Thyroid gland (tissue), 4 donors: ENCODE results near the gene NEK2. TPM values are rescaled to one million over a fixed set of nuclear protein-coding genes. Genes with fewer than 3 reads are reported as not detected.

Source experiments
- DNase-seq, 2 donors: peaks; one replicate each; pipeline ENCODE4 v3.0.0-alpha.2; 2019
- H3K27ac ChIP-seq, 3 donors: fragments of 200-600 bp; sonication (generic); 1 replicate in 2 of 3; 2 replicates in 1 of 3; pipeline ENCODE4 v1.5.1; 2016 to 2019; ENCODE audit warnings: mild to moderate bottlenecking in 1 of 3, moderate library complexity in 1 of 3
- H3K27me3 ChIP-seq: fragments of 200-600 bp; sonication (generic); one replicate; pipeline ENCODE4 v1.5.1; 2019
- H3K36me3 ChIP-seq, 2 donors: fragments of 200-600 bp; sonication (generic); one replicate each; pipeline ENCODE4 v1.5.1; 2016 to 2019
- H3K4me1 ChIP-seq, 2 donors: fragments of 200-600 bp; sonication (generic); one replicate each; pipeline ENCODE4 v1.5.1; 2017 to 2019
- H3K4me3 ChIP-seq, 3 donors: fragments of 200-600 bp; sonication (generic); replicated peaks in 1 of 3; 1 replicate in 2 of 3; 2 replicates in 1 of 3; pipeline ENCODE4 v1.5.1; 2016; ENCODE audit warnings: mild to moderate bottlenecking in 1 of 3
- H3K9me3 ChIP-seq: fragments of 200-600 bp; sonication (generic); one replicate; pipeline ENCODE4 v1.5.1; 2017
- POLR2A ChIP-seq, 2 donors: fragments of 450-650 bp; IDR thresholded peaks; one replicate each; pipeline ENCODE4 v1.6.1; 2017; ENCODE audit warnings: antibody characterized with exemption in 2 of 2, mild to moderate bottlenecking in 2 of 2, moderate library complexity in 1 of 2
- WGBS, 2 donors: methylation state at CpG; one replicate each; pipeline ENCODE4 v1.1.5; 2017; 5-methylcytosine and 5-hydroxymethylcytosine counted together
- intact Hi-C: fragments of 100-400 bp; cut with DNase I; formaldehyde crosslinking; loops from one replicate; pipeline ENCODE4 v1.15.1; 2023
- total RNA-seq, 4 donors: library from RNA; depleted of rRNA; stranded (reverse); fragments of >200 nt; gene quantifications; one replicate each; pipeline ENCODE4 v1.2.3, GENCODE V29; 2016
- TF ChIP-seq, protein P1 (sequence below), 6 experiments: fragments of 200-600 bp in 3 of 6; fragments of 450-650 bp in 3 of 6; sonication (generic) in 3 of 6; IDR thresholded peaks; one replicate each; pipeline ENCODE4 v1.5.1; 2016 to 2019; ENCODE audit warnings: antibody characterized with exemption in 6 of 6, mild to moderate bottlenecking in 2 of 6, inconsistent platforms in 1 of 6, moderate library complexity in 1 of 6

Gene NEK2
- total RNA-seq, 4 donors from 2014 or later: 0.11 to 2.4 (median 0.40) TPM; not detected in 1

DNA sequence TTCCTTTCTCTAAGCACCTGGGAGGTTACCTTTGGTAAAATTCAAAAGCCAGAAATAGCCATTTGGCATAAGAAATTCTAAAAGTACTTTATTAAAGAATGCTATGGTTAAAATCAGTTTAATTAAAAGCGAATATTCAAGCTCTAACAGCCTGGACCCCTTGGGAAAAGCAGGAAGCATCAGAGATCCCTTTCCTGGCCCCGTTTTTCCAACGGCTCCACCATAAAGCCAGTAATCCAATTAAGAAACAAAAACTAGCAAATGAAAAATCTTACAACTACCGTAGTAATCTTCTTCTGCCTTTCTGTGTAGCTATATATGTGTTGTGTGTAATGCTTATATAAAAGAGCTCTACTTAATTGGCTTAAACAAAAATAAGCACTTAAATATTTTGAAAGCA is 33.5 kb upstream of the NEK2 start:
- TF ChIP-seq, protein P1, sequence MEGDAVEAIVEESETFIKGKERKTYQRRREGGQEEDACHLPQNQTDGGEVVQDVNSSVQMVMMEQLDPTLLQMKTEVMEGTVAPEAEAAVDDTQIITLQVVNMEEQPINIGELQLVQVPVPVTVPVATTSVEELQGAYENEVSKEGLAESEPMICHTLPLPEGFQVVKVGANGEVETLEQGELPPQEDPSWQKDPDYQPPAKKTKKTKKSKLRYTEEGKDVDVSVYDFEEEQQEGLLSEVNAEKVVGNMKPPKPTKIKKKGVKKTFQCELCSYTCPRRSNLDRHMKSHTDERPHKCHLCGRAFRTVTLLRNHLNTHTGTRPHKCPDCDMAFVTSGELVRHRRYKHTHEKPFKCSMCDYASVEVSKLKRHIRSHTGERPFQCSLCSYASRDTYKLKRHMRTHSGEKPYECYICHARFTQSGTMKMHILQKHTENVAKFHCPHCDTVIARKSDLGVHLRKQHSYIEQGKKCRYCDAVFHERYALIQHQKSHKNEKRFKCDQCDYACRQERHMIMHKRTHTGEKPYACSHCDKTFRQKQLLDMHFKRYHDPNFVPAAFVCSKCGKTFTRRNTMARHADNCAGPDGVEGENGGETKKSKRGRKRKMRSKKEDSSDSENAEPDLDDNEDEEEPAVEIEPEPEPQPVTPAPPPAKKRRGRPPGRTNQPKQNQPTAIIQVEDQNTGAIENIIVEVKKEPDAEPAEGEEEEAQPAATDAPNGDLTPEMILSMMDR (IDR thresholded peaks at IDR 0.05): no peak
- no peak for TF ChIP-seq POLR2A (IDR thresholded peaks at IDR 0.05)
- H3K4me3 ChIP-seq: no peak overlapping the region
- no peaks in the 10 kb centered on the region for H3K36me3 ChIP-seq
- 80 to 87% methylated on average over 4 of the region's 4 CpGs for WGBS, 2 donors
- H3K9me3 ChIP-seq: no peaks in the 10 kb centered on the region
- intact Hi-C loops: no loop called here
- DNase-seq: no peak
- no peaks in the 10 kb centered on the region for H3K27me3 ChIP-seq
- peaks cover 0 to 19% of the 10 kb centered on the region in 2 donors for H3K4me1 ChIP-seq
- no peak overlapping the region for H3K27ac ChIP-seq

DNA sequence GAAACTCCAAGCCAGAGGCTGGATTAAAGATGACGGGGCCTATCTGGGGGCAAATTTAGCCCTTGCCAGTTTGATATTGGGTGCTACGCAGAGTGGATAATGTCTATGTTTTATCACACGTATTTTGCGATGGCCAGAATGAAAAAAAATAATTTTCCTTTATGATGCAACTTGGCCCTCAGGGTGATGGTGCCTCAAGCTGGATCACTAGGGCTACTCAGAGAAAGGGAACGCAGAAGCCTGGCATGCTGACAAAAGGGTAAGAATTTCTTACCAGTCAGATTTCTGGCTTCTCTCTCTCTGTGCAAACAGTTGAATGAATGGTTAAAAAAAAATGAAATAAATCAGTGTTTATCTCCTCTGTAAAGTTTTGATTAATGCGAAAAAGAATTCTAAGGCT is 32.6 kb upstream of the NEK2 start:
- Histone ChIP-seq H3K27me3 (no peaks in the 10 kb centered on the region), H3K4me3 (no peak overlapping the region), H3K36me3 (no peaks in the 10 kb centered on the region), H3K27ac (no peak overlapping the region), H3K9me3 (no peaks in the 10 kb centered on the region), H3K4me1 (peaks cover 0 to 28% of the 10 kb centered on the region in 2 donors)
- WGBS, 2 donors: 96 to 97% methylated on average over 6 of the region's 6 CpGs
- TF ChIP-seq POLR2A (IDR thresholded peaks at IDR 0.05): no peak
- TF ChIP-seq, protein P1 (IDR thresholded peaks at IDR 0.05): no peak
- intact Hi-C loops: no loop called here
- DNase-seq: no peak

DNA sequence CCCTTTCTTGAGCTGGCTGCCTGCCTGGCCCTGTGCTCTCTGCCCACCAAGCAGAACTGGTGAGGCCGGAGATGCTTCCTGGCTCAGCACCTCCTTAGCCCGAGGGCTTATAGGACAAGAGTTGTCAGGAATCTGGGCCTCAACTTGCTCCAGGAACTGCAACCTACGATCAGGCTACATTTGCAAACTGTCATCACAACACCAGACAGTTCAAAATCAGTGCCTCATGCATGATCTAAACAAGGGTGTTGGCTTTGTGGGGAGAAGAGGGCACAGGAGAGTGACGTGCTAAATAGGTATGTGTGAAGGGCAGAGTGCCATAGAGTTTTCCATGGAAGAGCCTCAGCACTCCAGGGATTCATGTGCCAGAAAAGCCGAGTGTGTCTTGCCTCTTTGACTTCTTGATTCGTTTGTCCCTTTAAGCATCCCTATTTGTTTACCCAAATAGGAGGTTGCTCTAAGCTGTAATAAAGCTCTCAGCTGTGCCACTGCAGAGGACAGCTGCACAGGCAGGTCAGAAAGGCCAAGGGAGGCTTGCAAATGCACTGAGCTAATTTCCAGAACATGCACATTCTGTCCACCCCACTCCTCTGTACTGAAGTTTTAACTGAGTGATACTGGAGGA is 30.2 kb upstream of the NEK2 start:
- TF ChIP-seq, protein P1 (IDR thresholded peaks at IDR 0.05): no peak
- no peak for TF ChIP-seq POLR2A (IDR thresholded peaks at IDR 0.05)
- no peak overlapping the region for H3K27ac ChIP-seq
- WGBS, 2 donors: 52 to 62% methylated on average over 6 of the region's 6 CpGs
- H3K27me3 ChIP-seq: no peaks in the 10 kb centered on the region
- H3K4me1 ChIP-seq: peaks cover 0 to 30% of the 10 kb centered on the region in 2 donors
- H3K9me3 ChIP-seq: no peaks in the 10 kb centered on the region
- DNase-seq: peak; percentile 49 to 58
- no peaks in the 10 kb centered on the region for H3K36me3 ChIP-seq
- H3K4me3 ChIP-seq: no peak overlapping the region
- intact Hi-C loops: no loop called here

DNA sequence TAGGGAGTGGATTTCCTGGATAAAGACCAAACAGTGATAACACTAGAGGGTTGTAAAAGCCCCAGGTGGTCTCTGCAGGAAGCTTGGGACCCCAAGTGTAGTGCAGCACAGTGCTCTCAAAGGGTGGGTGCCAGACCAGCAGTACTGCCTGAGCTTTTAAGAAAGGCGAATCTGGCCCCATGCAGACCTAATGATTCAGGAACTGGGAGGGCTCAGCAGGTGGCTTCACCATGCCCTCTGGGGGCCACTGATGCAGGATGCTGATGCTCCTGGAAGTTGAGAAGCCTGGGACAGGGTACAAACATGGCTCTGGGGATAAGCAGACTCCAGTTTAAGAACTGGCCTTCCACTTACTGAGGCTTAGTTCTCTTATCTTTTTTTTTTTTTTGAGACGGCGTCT is 29.1 kb upstream of the NEK2 start:
- peak overlapping the region in 1 of 3 donors; percentile 75 for H3K27ac ChIP-seq
- WGBS, 2 donors: 94% methylated on average over 3 of the region's 3 CpGs
- peaks cover 0 to 30% of the 10 kb centered on the region in 2 donors for H3K4me1 ChIP-seq
- H3K9me3 ChIP-seq: no peaks in the 10 kb centered on the region
- H3K36me3 ChIP-seq: no peaks in the 10 kb centered on the region
- intact Hi-C loops: no loop called here
- no peaks in the 10 kb centered on the region for H3K27me3 ChIP-seq
- no peak overlapping the region for H3K4me3 ChIP-seq
- no peak for TF ChIP-seq POLR2A (IDR thresholded peaks at IDR 0.05)
- TF ChIP-seq, protein P1 (IDR thresholded peaks at IDR 0.05): no peak
- DNase-seq: no peak

GRCh38 chr1:211703812-211704537 is 28.6 kb upstream of the NEK2 start:
- no peak overlapping the region for H3K4me3 ChIP-seq
- H3K36me3 ChIP-seq: no peaks in the 10 kb centered on the region
- H3K4me1 ChIP-seq: peaks cover under 1 to 32% of the 10 kb centered on the region in 2 donors
- no peaks in the 10 kb centered on the region for H3K27me3 ChIP-seq
- no peak for TF ChIP-seq POLR2A (IDR thresholded peaks at IDR 0.05)
- TF ChIP-seq, protein P1 (IDR thresholded peaks at IDR 0.05): no peak
- intact Hi-C loops: no loop called here
- WGBS, 2 donors: 32 to 34% methylated on average over 11 of the region's 11 CpGs
- DNase-seq: peak; percentile 82 to 83
- peak overlapping the region; percentile 74 to 84 (median 75) for H3K27ac ChIP-seq
- no peaks in the 10 kb centered on the region for H3K9me3 ChIP-seq
